Measurements from ENCODE around the gene CHCHD3. TPM values are rescaled to one million over a fixed set of nuclear protein-coding genes. Genes with fewer than 3 reads are reported as not detected.

CHCHD3 gene
- total RNA-seq, 2 experiments from 2014 or later = 62.0 to 65.0 TPM

GRCh38 chr7:132825222-132825621, 256.7 kb downstream of the CHCHD3 start:
- H3K27me3 Mint-ChIP-seq (ENCODE audit: low read depth) = no peaks in the 10 kb centered on the region
- no peak overlapping the region for H3K4me3 Mint-ChIP-seq
- H3K9me3 Mint-ChIP-seq = no peaks in the 10 kb centered on the region
- CTCF ChIA-PET = interaction anchor here (1.0 to 1.7 kb wide), 3 partner anchors 8 to 20 kb away, joined by 3 read pairs; no protein-coding TSS in a partner anchor
- H3K27ac Mint-ChIP-seq = no peak overlapping the region
- H3K4me1 Mint-ChIP-seq (ENCODE audit: low read depth) = peaks cover 19% of the 10 kb centered on the region
- H3K36me3 Mint-ChIP-seq (ENCODE audit: low read depth) = peaks cover 21% of the 10 kb centered on the region
- DNase-seq = no peak
- intact Hi-C loops (cut with micrococcal nuclease) = no loop called here

GRCh38 chr7:132819648-132820047, 262.2 kb downstream of the CHCHD3 start:
- no peak for DNase-seq
- no peak overlapping the region for H3K27ac Mint-ChIP-seq
- intact Hi-C loops (cut with micrococcal nuclease) = no loop called here
- no peaks in the 10 kb centered on the region for H3K9me3 Mint-ChIP-seq
- H3K27me3 Mint-ChIP-seq (ENCODE audit: low read depth) = no peaks in the 10 kb centered on the region
- no peak overlapping the region for H3K4me3 Mint-ChIP-seq
- peaks cover 2% of the 10 kb centered on the region for H3K36me3 Mint-ChIP-seq (ENCODE audit: low read depth)
- H3K4me1 Mint-ChIP-seq (ENCODE audit: low read depth) = no peaks in the 10 kb centered on the region
- CTCF ChIA-PET = no interaction called here

GRCh38 chr7:132817949-132818348, 263.9 kb downstream of the CHCHD3 start:
- Mint-ChIP-seq H3K27ac (no peak overlapping the region), H3K36me3 (ENCODE audit: low read depth) (peaks cover 2% of the 10 kb centered on the region), H3K4me1 (ENCODE audit: low read depth) (no peaks in the 10 kb centered on the region), H3K27me3 (ENCODE audit: low read depth) (no peaks in the 10 kb centered on the region), H3K4me3 (no peak overlapping the region), H3K9me3 (no peaks in the 10 kb centered on the region)
- CTCF ChIA-PET = interaction anchor here (0.6 kb wide), 2 partner anchors 417 to 837 kb away, joined by 3 read pairs; no protein-coding TSS in a partner anchor
- intact Hi-C loops (cut with micrococcal nuclease) = no loop called here
- no peak for DNase-seq

- Mint-ChIP-seq H3K4me3 (no peak overlapping the region), H3K9me3 (no peaks in the 10 kb centered on the region), H3K27me3 (ENCODE audit: low read depth) (no peaks in the 10 kb centered on the region), H3K36me3 (ENCODE audit: low read depth) (peaks cover 14% of the 10 kb centered on the region), H3K4me1 (ENCODE audit: low read depth) (no peaks in the 10 kb centered on the region), H3K27ac (no peak overlapping the region)
- intact Hi-C loops (cut with micrococcal nuclease) = no loop called here
- no peak for DNase-seq
- CTCF ChIA-PET = no interaction called here
Measured at GRCh38 chr7:132815696-132816311, 266.1 kb downstream of the CHCHD3 start.

- DNase-seq = no peak
- CTCF ChIA-PET = no interaction called here
- Mint-ChIP-seq H3K9me3 (no peaks in the 10 kb centered on the region), H3K4me3 (no peak overlapping the region), H3K27me3 (ENCODE audit: low read depth) (no peaks in the 10 kb centered on the region), H3K27ac (no peak overlapping the region), H3K4me1 (ENCODE audit: low read depth) (no peaks in the 10 kb centered on the region), H3K36me3 (ENCODE audit: low read depth) (peaks cover 14% of the 10 kb centered on the region)
- intact Hi-C loops (cut with micrococcal nuclease) = no loop called here
Measured at GRCh38 chr7:132815130-132815529, 266.8 kb downstream of the CHCHD3 start.

- no peaks in the 10 kb centered on the region for H3K9me3 Mint-ChIP-seq
- no peaks in the 10 kb centered on the region for H3K4me1 Mint-ChIP-seq (ENCODE audit: low read depth)
- intact Hi-C loops (cut with micrococcal nuclease) = no loop called here
- no peak overlapping the region for H3K4me3 Mint-ChIP-seq
- H3K27me3 Mint-ChIP-seq (ENCODE audit: low read depth) = no peaks in the 10 kb centered on the region
- CTCF ChIA-PET = no interaction called here
- DNase-seq = no peak
- peaks cover 14% of the 10 kb centered on the region for H3K36me3 Mint-ChIP-seq (ENCODE audit: low read depth)
- H3K27ac Mint-ChIP-seq = no peak overlapping the region
Measured at GRCh38 chr7:132810561-132810960, 271.3 kb downstream of the CHCHD3 start.

GRCh38 chr7:132806834-132807233, 275.1 kb downstream of the CHCHD3 start:
- no peak for DNase-seq
- Mint-ChIP-seq H3K27me3 (ENCODE audit: low read depth) (no peaks in the 10 kb centered on the region), H3K4me3 (no peak overlapping the region), H3K36me3 (ENCODE audit: low read depth) (peaks cover 5% of the 10 kb centered on the region), H3K9me3 (no peaks in the 10 kb centered on the region), H3K27ac (no peak overlapping the region), H3K4me1 (ENCODE audit: low read depth) (peaks cover 2% of the 10 kb centered on the region)
- CTCF ChIA-PET = no interaction called here
- intact Hi-C loops (cut with micrococcal nuclease) = no loop called here

- H3K4me1 Mint-ChIP-seq (ENCODE audit: low read depth) = peaks cover 2% of the 10 kb centered on the region
- H3K9me3 Mint-ChIP-seq = no peaks in the 10 kb centered on the region
- no peaks in the 10 kb centered on the region for H3K36me3 Mint-ChIP-seq (ENCODE audit: low read depth)
- H3K4me3 Mint-ChIP-seq = no peak overlapping the region
- CTCF ChIA-PET = interaction anchor here (0.8 kb wide), 1 partner anchor 20 kb away, joined by 3 read pairs; no protein-coding TSS in a partner anchor
- H3K27ac Mint-ChIP-seq = no peak overlapping the region
- intact Hi-C loops (cut with micrococcal nuclease) = no loop called here
- H3K27me3 Mint-ChIP-seq (ENCODE audit: low read depth) = no peaks in the 10 kb centered on the region
- DNase-seq = no peak
Measured at GRCh38 chr7:132805766-132806165, 276.1 kb downstream of the CHCHD3 start.

- H3K27me3 Mint-ChIP-seq (ENCODE audit: low read depth) = no peaks in the 10 kb centered on the region
- CTCF ChIA-PET = interaction anchor here (0.8 kb wide), 1 partner anchor 21 kb away, joined by 3 read pairs; no protein-coding TSS in a partner anchor
- no peaks in the 10 kb centered on the region for H3K36me3 Mint-ChIP-seq (ENCODE audit: low read depth)
- peaks cover 3% of the 10 kb centered on the region for H3K4me1 Mint-ChIP-seq (ENCODE audit: low read depth)
- no peaks in the 10 kb centered on the region for H3K9me3 Mint-ChIP-seq
- H3K4me3 Mint-ChIP-seq = no peak overlapping the region
- H3K27ac Mint-ChIP-seq = no peak overlapping the region
- no peak for DNase-seq
- intact Hi-C loops (cut with micrococcal nuclease) = no loop called here
Measured at GRCh38 chr7:132804849-132805485, 276.9 kb downstream of the CHCHD3 start.

GRCh38 chr7:132800522-132800921, 281.4 kb downstream of the CHCHD3 start:
- no peak for DNase-seq
- H3K27me3 Mint-ChIP-seq (ENCODE audit: low read depth) = no peaks in the 10 kb centered on the region
- H3K4me1 Mint-ChIP-seq (ENCODE audit: low read depth) = peaks cover 3% of the 10 kb centered on the region
- H3K9me3 Mint-ChIP-seq = no peaks in the 10 kb centered on the region
- H3K36me3 Mint-ChIP-seq (ENCODE audit: low read depth) = peaks cover 15% of the 10 kb centered on the region
- H3K27ac Mint-ChIP-seq = no peak overlapping the region
- H3K4me3 Mint-ChIP-seq = no peak overlapping the region
- CTCF ChIA-PET = no interaction called here
- intact Hi-C loops (cut with micrococcal nuclease) = no loop called here

- CTCF ChIA-PET = no interaction called here
- no peaks in the 10 kb centered on the region for H3K9me3 Mint-ChIP-seq
- DNase-seq = no peak
- no peak overlapping the region for H3K27ac Mint-ChIP-seq
- peaks cover 3% of the 10 kb centered on the region for H3K4me1 Mint-ChIP-seq (ENCODE audit: low read depth)
- intact Hi-C loops (cut with micrococcal nuclease) = no loop called here
- H3K36me3 Mint-ChIP-seq (ENCODE audit: low read depth) = peaks cover 24% of the 10 kb centered on the region
- H3K4me3 Mint-ChIP-seq = no peak overlapping the region
- no peaks in the 10 kb centered on the region for H3K27me3 Mint-ChIP-seq (ENCODE audit: low read depth)
Measured at GRCh38 chr7:132799081-132799413, 282.8 kb downstream of the CHCHD3 start.

GRCh38 chr7:132797152-132797551, 284.7 kb downstream of the CHCHD3 start:
- Mint-ChIP-seq H3K4me1 (ENCODE audit: low read depth) (peaks cover 2% of the 10 kb centered on the region), H3K36me3 (ENCODE audit: low read depth) (peaks cover 32% of the 10 kb centered on the region), H3K27ac (no peak overlapping the region), H3K27me3 (ENCODE audit: low read depth) (no peaks in the 10 kb centered on the region), H3K4me3 (no peak overlapping the region), H3K9me3 (no peaks in the 10 kb centered on the region)
- intact Hi-C loops (cut with micrococcal nuclease) = no loop called here
- DNase-seq = no peak
- CTCF ChIA-PET = no interaction called here

- Mint-ChIP-seq H3K27me3 (ENCODE audit: low read depth) (no peaks in the 10 kb centered on the region), H3K9me3 (no peaks in the 10 kb centered on the region), H3K4me1 (ENCODE audit: low read depth) (peaks cover 11% of the 10 kb centered on the region), H3K27ac (no peak overlapping the region), H3K36me3 (ENCODE audit: low read depth) (peaks cover 40% of the 10 kb centered on the region), H3K4me3 (no peak overlapping the region)
- CTCF ChIA-PET = interaction anchor here (1.2 kb wide), 1 partner anchor 136 kb away, joined by 5 read pairs; no protein-coding TSS in a partner anchor
- intact Hi-C loops (cut with micrococcal nuclease) = no loop called here
- no peak for DNase-seq
Measured at GRCh38 chr7:132793474-132793873, 288.4 kb downstream of the CHCHD3 start.

Measured in activated naive CD4-positive, alpha-beta T cell treated with anti-CD3 and anti-CD28 coated beads for 36 hours (primary cell).